AG04450 (cell line): ENCODE results near the gene TLR3. TPM values are rescaled to one million over a fixed set of nuclear protein-coding genes. Genes with fewer than 3 reads are reported as not detected.

Experiments used
- CTCF ChIA-PET: fragments of 300-600, 350-600 bp; formaldehyde crosslinking; extraction: SDS; loops from one replicate; lab custom pipeline; 2022; ENCODE audit warnings: antibody characterized with exemption, inconsistent platforms; lab: Charles Lee
- POLR2A ChIA-PET: fragments of 350-600 bp; formaldehyde crosslinking; extraction: SDS; loops from one replicate; lab custom pipeline; 2021; ENCODE audit warnings: antibody characterized with exemption, inconsistent platforms; lab: Yijun Ruan, JAX
- DNase-seq: peaks from one replicate; pipeline ENCODE4 v3.0.0-alpha.2; 2011; ENCODE audit warnings: low read depth, low spot score
- H3K27ac ChIP-seq: one replicate; pipeline ENCODE4 v1.5.1; 2012; ENCODE audit warnings: low read depth, low read length, control low read depth
- H3K27me3 ChIP-seq: one replicate; pipeline ENCODE4 v1.6.0; 2012; ENCODE audit warnings: low read length; ENCODE audit not compliant: control insufficient read depth, insufficient read depth
- H3K4me3 ChIP-seq: 2 replicates; pipeline ENCODE4 v1.5.1; 2011; ENCODE audit warnings: mild to moderate bottlenecking, low read depth, low read length, control low read depth
- H3K9me3 ChIP-seq: 2 replicates; pipeline ENCODE4 v1.5.1; 2012; ENCODE audit warnings: low read length; ENCODE audit not compliant: control insufficient read depth, insufficient read depth
- polyA plus RNA-seq: library from polyadenylated mRNA; depleted of rRNA; stranded (reverse); fragments of >200 nt; gene quantifications from 2 replicates; pipeline ENCODE4 v1.2.3, GENCODE V29; 2011
- TF ChIP-seq, protein P1 (sequence below): IDR thresholded peaks from 2 replicates; pipeline ENCODE4 v1.5.1; 2011; ENCODE audit warnings: low read depth, low read length, control low read depth, inconsistent platforms

TLR3 gene
- polyA plus RNA-seq, 1 experiment = 1.1 TPM

DNA sequence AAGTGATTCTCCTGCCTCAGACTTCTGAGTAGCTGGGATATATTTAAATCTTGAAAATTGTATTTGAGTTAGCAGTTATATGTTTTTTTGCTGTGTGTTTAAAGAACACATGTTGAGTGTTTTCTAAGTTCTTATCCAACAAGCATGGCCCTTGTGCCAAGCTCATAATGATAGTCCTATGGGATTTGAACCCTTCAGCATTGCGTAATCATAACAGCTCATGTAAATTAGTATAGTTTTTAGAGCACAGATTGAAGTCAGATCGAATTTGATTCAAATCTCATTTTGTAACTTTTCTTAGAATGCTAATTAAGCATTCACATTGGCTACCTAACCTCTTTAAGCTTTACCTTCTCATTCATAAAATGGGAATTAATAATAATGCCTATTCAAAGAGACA, 47.7 kb downstream of the TLR3 start:
- DNase-seq = no peak
- Histone ChIP-seq H3K27ac (no peak overlapping the region), H3K27me3 (no peaks in the 10 kb centered on the region), H3K9me3 (no peaks in the 10 kb centered on the region), H3K4me3 (no peak overlapping the region)
- TF ChIP-seq, protein P1, sequence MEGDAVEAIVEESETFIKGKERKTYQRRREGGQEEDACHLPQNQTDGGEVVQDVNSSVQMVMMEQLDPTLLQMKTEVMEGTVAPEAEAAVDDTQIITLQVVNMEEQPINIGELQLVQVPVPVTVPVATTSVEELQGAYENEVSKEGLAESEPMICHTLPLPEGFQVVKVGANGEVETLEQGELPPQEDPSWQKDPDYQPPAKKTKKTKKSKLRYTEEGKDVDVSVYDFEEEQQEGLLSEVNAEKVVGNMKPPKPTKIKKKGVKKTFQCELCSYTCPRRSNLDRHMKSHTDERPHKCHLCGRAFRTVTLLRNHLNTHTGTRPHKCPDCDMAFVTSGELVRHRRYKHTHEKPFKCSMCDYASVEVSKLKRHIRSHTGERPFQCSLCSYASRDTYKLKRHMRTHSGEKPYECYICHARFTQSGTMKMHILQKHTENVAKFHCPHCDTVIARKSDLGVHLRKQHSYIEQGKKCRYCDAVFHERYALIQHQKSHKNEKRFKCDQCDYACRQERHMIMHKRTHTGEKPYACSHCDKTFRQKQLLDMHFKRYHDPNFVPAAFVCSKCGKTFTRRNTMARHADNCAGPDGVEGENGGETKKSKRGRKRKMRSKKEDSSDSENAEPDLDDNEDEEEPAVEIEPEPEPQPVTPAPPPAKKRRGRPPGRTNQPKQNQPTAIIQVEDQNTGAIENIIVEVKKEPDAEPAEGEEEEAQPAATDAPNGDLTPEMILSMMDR = no peak
- POLR2A ChIA-PET = no interaction called here
- CTCF ChIA-PET = no interaction called here

DNA sequence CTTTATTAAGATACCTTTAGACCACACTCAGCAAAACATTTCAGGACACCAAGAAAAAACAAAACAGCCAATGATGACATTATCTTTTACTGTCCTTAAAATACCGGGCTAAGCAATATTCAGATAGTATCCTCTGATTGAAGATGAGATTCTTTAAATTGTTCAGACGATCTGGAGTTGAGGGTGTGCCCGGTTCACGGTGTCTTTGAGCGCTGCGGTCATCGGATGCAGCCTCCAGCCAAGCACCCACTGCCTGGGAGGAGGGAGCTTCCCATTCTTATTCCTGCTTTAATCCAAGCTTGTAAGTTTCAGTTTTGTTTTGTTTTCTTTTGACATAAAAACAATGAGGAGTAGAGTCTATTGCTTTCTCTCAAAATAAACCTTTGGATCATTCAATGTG, 49.6 kb downstream of the TLR3 start:
- TF ChIP-seq, protein P1 = no peak
- Histone ChIP-seq H3K27me3 (no peaks in the 10 kb centered on the region), H3K27ac (no peak overlapping the region), H3K4me3 (no peak overlapping the region), H3K9me3 (no peaks in the 10 kb centered on the region)
- ChIA-PET POLR2A (no interaction called here), CTCF (no interaction called here)
- no peak for DNase-seq

DNA sequence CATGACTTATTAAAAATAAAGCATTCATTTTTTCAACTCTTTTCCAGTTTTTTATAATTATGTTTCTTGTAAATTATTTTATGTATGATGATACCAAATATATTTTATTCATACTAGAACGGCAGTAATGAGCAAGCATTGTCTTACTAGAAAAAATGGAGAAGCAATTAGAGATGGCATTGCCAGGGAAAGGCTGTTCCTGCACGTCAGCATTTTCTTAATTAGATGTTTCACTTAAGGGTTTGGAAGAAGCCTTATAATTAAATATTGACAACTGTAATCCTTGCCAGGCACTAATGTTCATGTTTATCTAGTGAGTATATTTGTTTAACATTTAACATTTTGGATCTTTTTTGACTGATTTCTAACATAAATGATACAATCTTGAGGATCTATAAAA, 52.1 kb downstream of the TLR3 start:
- H3K4me3 ChIP-seq = no peak overlapping the region
- DNase-seq = no peak
- H3K27me3 ChIP-seq = no peaks in the 10 kb centered on the region
- ChIA-PET POLR2A (no interaction called here), CTCF (no interaction called here)
- H3K27ac ChIP-seq = no peak overlapping the region
- H3K9me3 ChIP-seq = no peaks in the 10 kb centered on the region
- TF ChIP-seq, protein P1 = no peak

DNA sequence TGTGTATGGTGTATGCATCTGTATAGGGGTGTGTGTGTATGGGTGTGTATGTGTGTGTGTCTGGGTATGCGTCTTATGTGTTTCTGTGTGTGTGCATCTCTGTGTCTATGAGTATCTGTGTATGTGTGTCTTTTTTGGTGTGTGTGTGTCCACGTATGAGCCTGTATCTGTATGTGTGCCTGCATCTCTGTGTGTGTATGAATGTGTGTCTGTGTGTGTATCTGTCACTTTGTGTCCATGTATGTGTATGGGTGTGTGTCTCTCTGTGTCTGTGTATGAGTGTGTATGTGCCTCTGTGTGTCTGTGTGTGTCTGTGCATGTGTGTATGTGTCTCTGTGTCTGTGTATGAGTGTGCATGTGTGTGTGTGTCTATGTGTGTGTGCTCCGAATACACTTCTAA, 59.9 kb downstream of the TLR3 start:
- Histone ChIP-seq H3K9me3 (no peaks in the 10 kb centered on the region), H3K27ac (no peak overlapping the region), H3K4me3 (no peak overlapping the region), H3K27me3 (no peaks in the 10 kb centered on the region)
- CTCF ChIA-PET = interaction anchor here (0.8 to 2.3 kb wide), 3 partner anchors 8 to 107 kb away, joined by 3 to 7 read pairs (median 3); no protein-coding TSS in a partner anchor
- TF ChIP-seq, protein P1 = no peak
- no peak for DNase-seq
- POLR2A ChIA-PET = no interaction called here

DNA sequence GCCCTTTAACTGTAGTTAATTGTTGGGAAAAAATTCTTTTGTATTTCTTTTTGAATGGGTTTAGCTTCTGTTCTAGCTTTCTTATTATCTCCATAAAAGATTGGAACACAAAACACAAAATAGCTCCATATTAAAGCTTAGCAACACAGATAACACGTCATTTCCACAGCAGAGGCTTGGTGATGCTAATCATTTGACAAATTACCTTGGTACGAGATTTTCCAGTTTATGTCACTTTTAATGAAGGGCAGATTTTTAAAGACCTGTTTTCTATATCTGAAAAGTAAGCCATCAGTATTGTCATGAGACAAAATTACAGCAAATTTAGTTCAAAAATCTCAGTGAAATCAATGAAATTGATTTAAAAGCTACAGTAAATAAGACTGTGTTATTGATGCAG, 63.0 kb downstream of the TLR3 start:
- TF ChIP-seq, protein P1 = no peak
- POLR2A ChIA-PET = no interaction called here
- CTCF ChIA-PET = no interaction called here
- no peak overlapping the region for H3K27ac ChIP-seq
- H3K27me3 ChIP-seq = no peaks in the 10 kb centered on the region
- no peak for DNase-seq
- H3K4me3 ChIP-seq = no peak overlapping the region
- no peaks in the 10 kb centered on the region for H3K9me3 ChIP-seq
